Mammary epithelial cell (primary cell): ENCODE results near the gene USP27X.

ENCODE experiments used
- CTCF ChIP-seq, 2 donors: IDR thresholded peaks in 1 of 2; conservative IDR thresholded peaks in 1 of 2; 2 replicates each; pipeline ENCODE4 v1.5.1; 2011 to 2012; ENCODE audit warnings: inconsistent platforms in 2 of 2, low read length in 2 of 2, mild to moderate bottlenecking in 2 of 2, control low read depth in 1 of 2, low read depth in 1 of 2; ENCODE audit not compliant: insufficient read depth in 1 of 2; ENCODE audit errors: extremely low read depth in 1 of 2
- EZH2 ChIP-seq: IDR thresholded peaks from 2 replicates; pipeline ENCODE4 v1.6.1; 2012; ENCODE audit warnings: low read length, inconsistent platforms, borderline replicate concordance

- peak; percentile 76 to 82 for TF ChIP-seq CTCF (conservative IDR thresholded peaks at IDR 0.05 in 1 of 2, IDR thresholded peaks at IDR 0.05 in 1 of 2; ENCODE audit: extremely low read depth in 1 of 2, insufficient read depth in 1 of 2, low read depth in 1 of 2, low read length in 2 of 2)
- TF ChIP-seq EZH2 = no peak
Observed at GRCh38 chrX:49919617-49920016, 40.3 kb downstream of the USP27X start.
